Astrocyte of the spinal cord (primary cell): ENCODE results near the gene LDLRAD4.
A peak's percentile ranks its signal among the peaks of the same experiment; 100 is the strongest.
"Not testable (repeated sequence)": the region's sequence is repeated elsewhere in the genome, so short reads cannot be mapped to it uniquely, and the experiment has no call there.

Experiments used
- DNase-seq: peaks from one replicate; pipeline ENCODE4 v3.0.0; 2011; ENCODE audit warnings: low read depth, low spot score
- H3K4me3 ChIP-seq: 2 replicates; pipeline ENCODE4 v1.5.1; 2011; ENCODE audit warnings: low read depth, mild to moderate bottlenecking, low read length, moderate library complexity
- in situ Hi-C: cut with HindIII; loops from 2 replicates; pipeline ENCODE4 v1.10.0; 2017; ENCODE audit warnings: low sequenced_read_pairs
- TF ChIP-seq, protein P1 (sequence below): IDR thresholded peaks from 2 replicates; pipeline ENCODE4 v1.5.1; 2012; ENCODE audit warnings: low read depth, mild to moderate bottlenecking, low read length, inconsistent platforms

The LDLRAD4 gene

DNA sequence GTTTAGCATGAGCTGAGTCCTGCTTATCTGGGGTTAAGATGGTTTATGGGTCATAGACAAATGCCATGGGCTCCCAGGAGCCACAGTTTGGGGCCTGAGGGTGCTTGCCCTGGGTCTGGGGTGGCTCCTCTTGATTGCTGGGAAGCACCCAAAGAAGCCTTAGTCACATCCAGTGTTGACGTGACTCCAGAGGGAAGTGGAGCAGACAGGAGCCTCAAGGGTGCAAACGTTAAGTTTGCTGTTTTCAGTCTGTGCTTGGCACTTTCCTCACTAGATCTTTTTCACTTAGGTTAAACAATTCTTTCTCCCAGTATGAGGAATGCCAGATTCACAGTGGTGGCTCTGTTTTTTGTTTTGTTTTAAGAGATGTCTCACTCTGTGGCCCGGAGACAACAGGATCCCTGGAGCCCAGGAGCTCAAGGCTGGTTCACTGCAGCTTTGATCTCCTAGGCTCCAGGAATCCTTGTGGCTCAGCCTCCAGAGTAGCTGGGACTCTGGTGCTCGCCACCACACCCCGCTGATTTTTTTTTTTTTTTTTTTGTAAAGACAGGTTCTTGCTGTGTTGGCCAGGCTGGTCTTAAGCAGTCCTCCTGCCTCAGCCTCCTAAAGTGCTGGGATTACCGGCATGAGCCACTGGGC is 256.5 kb downstream of the LDLRAD4 start:
- TF ChIP-seq, protein P1, sequence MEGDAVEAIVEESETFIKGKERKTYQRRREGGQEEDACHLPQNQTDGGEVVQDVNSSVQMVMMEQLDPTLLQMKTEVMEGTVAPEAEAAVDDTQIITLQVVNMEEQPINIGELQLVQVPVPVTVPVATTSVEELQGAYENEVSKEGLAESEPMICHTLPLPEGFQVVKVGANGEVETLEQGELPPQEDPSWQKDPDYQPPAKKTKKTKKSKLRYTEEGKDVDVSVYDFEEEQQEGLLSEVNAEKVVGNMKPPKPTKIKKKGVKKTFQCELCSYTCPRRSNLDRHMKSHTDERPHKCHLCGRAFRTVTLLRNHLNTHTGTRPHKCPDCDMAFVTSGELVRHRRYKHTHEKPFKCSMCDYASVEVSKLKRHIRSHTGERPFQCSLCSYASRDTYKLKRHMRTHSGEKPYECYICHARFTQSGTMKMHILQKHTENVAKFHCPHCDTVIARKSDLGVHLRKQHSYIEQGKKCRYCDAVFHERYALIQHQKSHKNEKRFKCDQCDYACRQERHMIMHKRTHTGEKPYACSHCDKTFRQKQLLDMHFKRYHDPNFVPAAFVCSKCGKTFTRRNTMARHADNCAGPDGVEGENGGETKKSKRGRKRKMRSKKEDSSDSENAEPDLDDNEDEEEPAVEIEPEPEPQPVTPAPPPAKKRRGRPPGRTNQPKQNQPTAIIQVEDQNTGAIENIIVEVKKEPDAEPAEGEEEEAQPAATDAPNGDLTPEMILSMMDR = no peak
- peak; percentile 36 for DNase-seq
- in situ Hi-C loops = no loop called here
- H3K4me3 ChIP-seq = no peak overlapping the region

GRCh38 chr18:13476312-13476711 is 257.8 kb downstream of the LDLRAD4 start:
- in situ Hi-C loops, H3K4me3 ChIP-seq, DNase-seq: not testable (repeated sequence)

GRCh38 chr18:13477147-13477683 is 258.7 kb downstream of the LDLRAD4 start:
- DNase-seq = no peak
- TF ChIP-seq, protein P1 = no peak
- H3K4me3 ChIP-seq = no peak overlapping the region
- in situ Hi-C loops = no loop called here

DNA sequence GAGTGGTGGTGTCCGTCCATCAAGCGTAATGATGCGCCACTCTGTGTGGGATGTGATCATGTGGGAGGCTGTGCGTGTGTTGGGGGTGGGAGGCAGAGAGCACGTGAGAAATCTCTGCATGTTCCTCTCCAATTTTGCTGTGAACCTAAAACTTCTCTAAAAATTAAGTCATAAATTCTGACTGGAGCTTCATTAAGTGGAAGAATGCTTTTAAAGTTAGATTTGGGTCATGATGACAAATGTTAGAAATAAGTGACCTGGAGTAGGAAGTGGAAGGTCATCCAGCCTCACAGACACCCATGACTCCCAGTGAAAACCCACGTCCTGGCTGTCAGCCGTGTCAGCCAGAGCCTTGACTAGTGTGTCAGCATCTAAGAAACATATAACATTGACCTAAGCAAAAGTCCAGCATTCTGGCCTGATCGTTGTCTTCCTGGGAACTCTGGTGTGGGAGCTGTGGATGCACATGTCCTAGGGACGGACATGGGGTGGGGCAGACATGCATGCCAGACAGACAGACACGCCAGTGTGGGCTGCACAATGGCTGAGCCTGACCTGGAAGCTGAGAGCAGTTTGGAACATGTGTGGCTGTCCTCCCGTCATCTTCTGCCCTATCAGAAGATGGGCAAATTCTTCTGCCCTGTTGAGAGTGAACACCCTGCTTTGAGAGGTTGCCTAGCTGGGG is 262.2 kb downstream of the LDLRAD4 start:
- no peak overlapping the region for H3K4me3 ChIP-seq
- TF ChIP-seq, protein P1 = no peak
- in situ Hi-C loops = no loop called here
- no peak for DNase-seq

DNA sequence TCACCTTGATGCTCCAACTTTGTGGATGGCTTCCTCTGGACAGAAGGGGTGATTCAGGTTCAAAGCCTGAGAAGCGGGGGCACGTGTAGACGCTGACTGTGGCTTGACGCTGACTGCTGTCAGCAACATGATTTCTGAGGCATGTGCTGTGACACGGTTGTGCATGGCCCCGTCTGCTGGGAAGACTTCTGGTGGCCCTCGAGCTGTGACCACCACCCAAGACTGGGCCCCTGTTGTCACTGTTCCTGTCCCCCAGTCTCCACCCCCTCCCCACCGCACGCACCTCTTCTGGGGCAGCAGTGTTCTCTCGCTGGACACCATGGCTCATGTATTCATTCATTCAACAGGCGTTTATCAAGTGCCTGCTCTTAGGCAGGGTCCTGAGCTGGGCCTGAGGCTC is 262.8 kb downstream of the LDLRAD4 start:
- no peak overlapping the region for H3K4me3 ChIP-seq
- in situ Hi-C loops = no loop called here
- no peak for DNase-seq
- TF ChIP-seq, protein P1 = no peak

DNA sequence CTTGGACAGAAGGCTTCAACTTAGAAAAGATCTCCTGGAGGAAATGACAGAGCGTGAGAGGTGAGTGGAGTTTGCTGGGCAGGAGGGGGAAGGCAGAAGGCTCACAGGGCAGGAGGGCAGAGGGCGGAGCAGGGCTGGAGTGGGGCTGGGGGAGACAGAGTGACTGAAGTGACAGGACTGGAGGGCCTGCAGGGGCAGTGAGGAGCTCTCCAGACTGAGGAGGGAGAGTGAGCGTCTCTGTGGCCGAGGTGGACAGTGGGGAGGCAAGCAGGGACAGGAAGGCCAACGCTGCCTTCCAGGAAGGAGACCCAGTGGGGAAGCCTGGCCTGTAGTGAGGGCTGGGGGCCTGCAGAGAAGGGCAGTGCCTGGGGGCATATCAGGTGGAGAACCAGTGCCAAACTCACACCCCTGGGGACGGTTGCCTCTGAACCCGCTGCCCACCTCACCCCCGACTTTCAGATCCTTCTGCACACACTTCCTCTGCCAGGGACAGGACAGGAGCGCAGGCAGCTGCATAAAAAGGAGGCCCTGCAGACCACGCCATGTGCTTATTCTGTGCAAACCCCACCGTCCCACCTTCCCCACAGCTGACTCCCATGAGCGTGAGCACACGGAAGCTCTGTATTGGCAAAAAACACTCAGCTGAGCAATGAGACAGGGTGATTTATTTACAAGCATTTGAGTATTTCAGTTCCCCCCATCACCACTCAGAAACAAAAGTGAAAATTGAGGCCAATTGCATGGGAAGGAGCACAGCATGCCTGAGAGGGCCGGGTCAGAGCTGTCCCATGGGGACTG is 263.5 kb downstream of the LDLRAD4 start:
- DNase-seq = no peak
- no peak overlapping the region for H3K4me3 ChIP-seq
- in situ Hi-C loops = no loop called here
- TF ChIP-seq, protein P1 = no peak
